DOHH2 (cell line): ENCODE results near the gene TUT1.

Source experiments
- CTCF ChIP-seq: fragments of 200-600 bp; sonication (generic); IDR thresholded peaks from one replicate; pipeline ENCODE4 v1.5.1; 2014; ENCODE audit warnings: antibody characterized with exemption, mild to moderate bottlenecking, low read depth, low read length; ENCODE audit not compliant: poor library complexity, severe bottlenecking
- EZH2phosphoT487 ChIP-seq: fragments of 200-600 bp; sonication (generic); IDR thresholded peaks from 2 replicates; pipeline ENCODE4 v1.6.1; 2017; ENCODE audit warnings: borderline replicate concordance, mild to moderate bottlenecking, antibody characterized with exemption, low read length, moderate library complexity, mixed read lengths

- no peak for TF ChIP-seq CTCF
- no peak for TF ChIP-seq EZH2phosphoT487
These were observed 14.1 kb downstream of the TUT1 start for GRCh38 chr11:62577046-62577714.
